ENCODE data around the gene CD300C. TPM values are rescaled to one million over a fixed set of nuclear protein-coding genes. Genes with fewer than 3 reads are reported as not detected.

The CD300C gene
- total and polyA plus RNA-seq, 5 experiments from 2014 or later = 0.11 TPM; not detected in 4

Other genes starting within 250 kb of the CD300C start
- gene KIF19, start 219.9 kb downstream of the CD300C start, total RNA-seq = not detected
- gene KIF19, start 219.9 kb downstream of the CD300C start, polyA plus RNA-seq = 1 to 10 TPM in 1 of 3 donors, not detected in 2; 1.1 TPM
- gene BTBD17, start 184.2 kb downstream of the CD300C start, total RNA-seq = not detected
- gene BTBD17, start 184.2 kb downstream of the CD300C start, polyA plus RNA-seq = not detected
- gene GPR142, start 178.6 kb downstream of the CD300C start, total RNA-seq = not detected
- gene GPR142, start 178.6 kb downstream of the CD300C start, polyA plus RNA-seq = under 1 TPM in 1 of 3 donors, not detected in 2; 0.10 TPM
- gene GPRC5C, start 114.0 kb downstream of the CD300C start, total RNA-seq = not detected
- gene GPRC5C, start 114.0 kb downstream of the CD300C start, polyA plus RNA-seq = under 1 TPM in 1 of 3 donors, not detected in 2; 0.09 TPM
- 1 to 10 TPM; 5.9 to 6.3 TPM for gene CD300A, start 79.5 kb downstream of the CD300C start, total RNA-seq
- 10 to 100 TPM; 10.0 to 37.6 (median 14.1) TPM for gene CD300A, start 79.5 kb downstream of the CD300C start, polyA plus RNA-seq
- gene CD300LB, start 14.6 kb downstream of the CD300C start, total RNA-seq = not detected
- under 1 TPM in 1 of 3 donors, not detected in 2; 0.22 TPM for gene CD300LB, start 14.6 kb downstream of the CD300C start, polyA plus RNA-seq
- not detected for gene CD300H, start 21.4 kb upstream of the CD300C start, total RNA-seq
- gene CD300H, start 21.4 kb upstream of the CD300C start, polyA plus RNA-seq = not detected
- not detected for gene CD300LD, start 46.2 kb upstream of the CD300C start, total RNA-seq
- gene CD300LD, start 46.2 kb upstream of the CD300C start, polyA plus RNA-seq = not detected
- not detected for gene CD300E, start 77.6 kb upstream of the CD300C start, total RNA-seq
- gene CD300E, start 77.6 kb upstream of the CD300C start, polyA plus RNA-seq = under 1 TPM in 1 of 3 donors, not detected in 2; 0.06 TPM
- under 1 TPM in 1 of 2 experiments, not detected in 1; 0.36 TPM for gene CD300LF, start 166.8 kb upstream of the CD300C start, total RNA-seq
- not detected for gene CD300LF, start 166.8 kb upstream of the CD300C start, polyA plus RNA-seq
- gene RAB37, start 191.1 kb upstream of the CD300C start, total RNA-seq = 10 to 100 TPM; 34.0 to 35.9 TPM
- 100 to 1,000 TPM in 1 of 3 donors, 10 to 100 TPM in 2; 55.3 to 108 (median 76.0) TPM for gene RAB37, start 191.1 kb upstream of the CD300C start, polyA plus RNA-seq
- 100 to 1,000 TPM; 158 to 164 TPM for gene NHERF1, start 202.5 kb upstream of the CD300C start, total RNA-seq
- gene NHERF1, start 202.5 kb upstream of the CD300C start, polyA plus RNA-seq = 100 to 1,000 TPM; 277 to 351 (median 324) TPM
- 10 to 100 TPM; 66.5 to 71.5 TPM for gene NAT9, start 230.2 kb upstream of the CD300C start, total RNA-seq
- 10 to 100 TPM in 2 of 3 donors, 1 to 10 TPM in 1; 9.8 to 28.3 (median 20.2) TPM for gene NAT9, start 230.2 kb upstream of the CD300C start, polyA plus RNA-seq